Measurements from ENCODE around the gene PODXL.
"Not testable (repeated sequence)": the region's sequence is repeated elsewhere in the genome, so short reads cannot be mapped to it uniquely, and the experiment has no call there.

The PODXL gene

GRCh38 chr7:131487217-131487616 lies 69.2 kb downstream of the PODXL start:
- FAIRE-seq, result no peak

DNA sequence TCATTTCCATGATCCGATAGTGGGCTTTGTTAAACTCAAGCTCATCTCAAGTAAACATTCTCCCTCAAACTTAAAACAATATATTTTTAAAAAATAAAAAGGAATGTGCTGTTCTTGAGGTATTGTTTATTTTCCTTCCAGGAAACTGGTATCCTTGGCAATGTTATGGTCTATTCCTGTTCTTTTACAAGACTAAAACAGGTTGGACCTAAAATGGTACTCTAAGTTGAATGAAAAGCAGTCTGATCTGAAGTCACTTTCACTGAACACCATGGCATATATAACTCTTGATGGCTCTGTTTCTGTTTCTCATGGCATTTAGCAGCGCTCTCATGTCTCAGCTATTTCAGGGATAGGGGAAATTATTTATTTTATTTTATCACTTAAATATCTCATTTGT lies 70.1 kb downstream of the PODXL start:
- no peak for FAIRE-seq

GRCh38 chr7:131483586-131483985 lies 72.8 kb downstream of the PODXL start:
- FAIRE-seq, result no peak

GRCh38 chr7:131482800-131483199 lies 73.6 kb downstream of the PODXL start:
- no peak for FAIRE-seq

DNA sequence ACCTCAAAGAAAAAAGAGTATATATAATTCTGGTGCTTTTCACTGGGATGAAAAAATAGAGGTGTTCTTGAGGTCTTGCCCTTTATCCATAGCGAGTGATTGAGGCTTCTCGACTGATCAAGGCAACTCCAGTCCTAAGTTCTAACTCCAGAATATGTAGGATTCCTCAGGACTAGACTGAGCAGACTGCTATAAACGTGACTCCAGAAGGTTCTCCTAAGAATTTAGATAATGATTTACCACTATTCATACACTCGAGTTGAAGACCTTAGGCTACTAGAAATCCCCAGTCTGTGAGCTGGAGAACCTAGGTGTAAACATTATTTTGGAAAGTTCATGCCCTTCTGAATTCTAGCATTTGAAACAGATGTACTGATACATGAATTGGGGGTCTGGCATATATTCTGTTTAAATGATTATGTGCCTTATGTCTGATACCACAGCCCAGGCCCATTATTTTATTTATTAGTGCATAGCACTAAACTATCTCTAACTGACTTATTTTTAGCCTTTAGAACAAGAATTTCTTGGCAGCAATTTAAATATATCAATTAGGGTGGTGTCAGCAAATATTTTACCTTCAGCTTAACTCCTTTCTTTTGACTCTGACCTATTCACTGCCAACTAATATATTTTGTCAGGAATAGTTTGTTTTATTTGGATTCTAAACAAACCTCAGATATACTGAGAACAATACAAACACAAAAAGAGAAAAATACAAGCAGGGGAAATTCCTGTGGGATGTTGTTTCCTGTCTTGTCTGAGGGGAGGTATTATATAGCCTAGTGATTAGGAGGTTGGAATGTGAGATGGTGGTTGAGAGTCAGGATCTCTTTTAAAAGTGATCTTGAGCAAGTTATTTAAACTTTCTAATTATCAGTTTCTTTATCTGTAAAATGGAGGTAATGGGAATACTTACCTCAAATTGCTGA lies 75.8 kb downstream of the PODXL start:
- FAIRE-seq, result no peak

- FAIRE-seq, result no peak
Measured at GRCh38 chr7:131476740-131477139, 79.7 kb downstream of the PODXL start.

GRCh38 chr7:131471250-131472004 lies 85.0 kb downstream of the PODXL start:
- no peak for FAIRE-seq

- no peak for FAIRE-seq
Measured at GRCh38 chr7:131467788-131468187, 88.6 kb downstream of the PODXL start.

GRCh38 chr7:131466735-131467365 lies 89.6 kb downstream of the PODXL start:
- no peak for FAIRE-seq

DNA sequence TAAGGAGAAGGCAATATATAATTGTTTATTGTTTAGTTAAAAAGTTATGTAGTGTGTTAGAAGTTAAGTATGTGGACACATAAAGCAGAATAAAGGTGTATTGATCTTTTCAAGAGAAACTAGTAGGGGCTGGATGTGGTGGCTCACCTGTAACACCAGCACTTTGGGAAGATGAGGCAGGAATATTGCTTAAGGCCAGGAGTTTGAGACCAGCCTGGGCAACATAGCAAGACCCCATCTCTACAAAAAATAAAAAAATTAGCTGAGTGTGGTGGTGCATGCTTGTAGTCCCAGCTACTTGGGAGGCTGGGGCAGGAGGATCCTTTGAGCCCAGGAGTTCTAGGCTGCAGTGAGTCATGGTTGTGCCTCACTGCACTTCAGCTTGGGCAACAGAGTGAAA lies 93.7 kb downstream of the PODXL start:
- not testable (repeated sequence) for FAIRE-seq

GRCh38 chr7:131462059-131462458 lies 94.4 kb downstream of the PODXL start:
- FAIRE-seq, result no peak

DNA sequence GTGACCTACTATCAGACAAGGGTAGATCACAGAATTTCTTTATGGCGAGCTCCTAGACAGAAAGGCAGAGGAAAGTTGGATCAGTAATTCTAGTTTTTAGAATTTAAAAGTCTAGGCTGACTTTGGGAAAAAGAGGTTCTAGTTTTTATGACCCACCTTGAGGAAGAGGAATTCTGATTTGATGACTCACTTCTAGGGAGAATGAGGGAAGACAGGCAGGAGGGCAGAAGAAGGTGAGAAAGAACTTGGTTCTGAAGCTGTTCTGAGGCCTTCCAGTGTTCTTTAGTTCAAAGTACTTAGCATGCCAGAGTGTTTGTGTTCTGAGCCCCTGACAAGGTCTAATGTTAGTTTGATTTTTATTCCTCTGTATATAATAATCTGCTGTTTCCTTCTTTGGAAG lies 97.2 kb downstream of the PODXL start:
- no peak for FAIRE-seq

DNA sequence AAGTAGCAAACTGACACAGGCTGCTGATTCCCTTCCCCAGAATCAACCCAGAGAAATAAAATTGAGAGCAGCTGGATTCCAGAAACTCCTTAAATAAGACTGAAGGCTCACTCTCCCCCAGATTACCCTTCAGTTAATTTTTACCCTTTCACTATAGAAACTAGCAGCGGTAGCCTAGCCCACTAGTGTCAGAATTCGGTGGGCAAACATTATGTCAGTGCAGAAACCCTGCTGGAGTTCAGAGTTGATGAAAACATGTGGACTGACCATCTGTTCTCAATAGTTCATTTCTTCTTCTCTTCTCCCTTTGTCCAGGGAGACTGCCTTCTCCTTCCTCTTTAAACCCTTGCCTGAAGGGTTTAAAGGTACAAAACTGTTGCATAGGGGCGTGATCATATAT lies 100.1 kb downstream of the PODXL start:
- FAIRE-seq, result no peak

DNA sequence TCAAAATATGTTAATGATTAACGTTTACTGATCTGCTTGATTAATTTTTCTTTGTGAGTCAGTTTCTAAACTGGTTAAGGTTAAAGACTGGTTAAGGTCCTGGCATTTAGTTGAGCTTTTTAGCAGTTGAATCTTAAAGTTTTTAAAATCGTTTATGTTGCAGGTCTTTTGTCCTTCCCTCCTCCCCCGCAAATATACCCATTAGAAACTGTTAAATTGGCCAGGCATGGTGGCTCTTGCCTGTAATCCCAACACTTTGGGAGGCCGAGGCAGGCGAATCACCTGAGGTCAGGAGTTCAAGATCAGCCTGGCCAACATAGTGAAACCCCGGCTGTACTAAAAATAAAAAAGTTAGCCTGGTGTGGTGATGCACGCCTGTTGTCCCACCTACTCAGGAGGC lies 100.9 kb downstream of the PODXL start:
- FAIRE-seq, result no peak

DNA sequence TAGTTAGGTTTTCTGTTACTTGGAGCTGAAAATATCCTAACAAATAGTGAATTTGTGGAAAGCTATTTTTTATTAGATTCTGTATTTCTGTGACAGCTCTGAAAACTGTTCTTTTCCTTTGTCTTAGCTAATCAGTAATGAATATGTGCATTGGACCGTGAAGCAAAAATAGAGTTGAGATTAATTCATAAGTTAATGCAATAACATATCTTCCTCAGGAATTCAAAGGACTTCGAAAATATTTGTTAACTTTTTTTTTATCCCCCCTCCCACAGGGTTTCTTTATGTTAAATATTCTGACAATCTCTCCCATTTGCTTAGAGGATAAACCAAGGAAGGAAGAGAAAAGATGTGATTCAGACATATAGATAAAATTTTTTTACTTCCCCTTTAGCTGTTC lies 101.4 kb downstream of the PODXL start:
- no peak for FAIRE-seq

DNA sequence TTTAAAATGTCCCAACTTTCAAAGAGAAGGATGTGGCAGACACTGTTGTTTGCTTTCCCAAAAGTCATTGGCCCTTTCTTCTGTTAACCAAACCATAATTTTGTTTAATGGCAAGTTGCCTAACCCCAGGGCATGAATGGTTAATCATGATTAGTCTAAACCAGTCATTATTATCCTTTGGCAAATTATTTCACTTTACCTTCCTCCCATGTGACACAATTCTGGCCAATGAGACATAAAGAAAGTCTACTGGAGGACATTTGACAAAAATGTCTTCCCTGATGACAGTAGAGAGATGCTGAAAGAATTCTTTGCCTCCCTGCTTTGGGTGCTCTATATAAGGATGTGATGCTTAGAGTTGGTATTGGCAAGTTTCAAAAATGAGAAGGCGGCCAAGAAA lies 101.9 kb downstream of the PODXL start:
- FAIRE-seq, result no peak
